Right ventricle myocardium inferior (tissue), 1 donor: Measurements from ENCODE around the gene OR2T10. TPM values are rescaled to one million over a fixed set of nuclear protein-coding genes. Genes with fewer than 3 reads are reported as not detected.
A peak's percentile ranks its signal among the peaks of the same experiment; 100 is the strongest.
"Not testable (repeated sequence)": the region's sequence is repeated elsewhere in the genome, so short reads cannot be mapped to it uniquely, and the experiment has no call there.

Experiments used
- ATAC-seq: fragments of 200-7000 bp; cut with Tn5 transposase; one replicate; pipeline ENCODE4 v1.9.1; 2020; ENCODE audit warnings: mild to moderate bottlenecking, moderate library complexity
- DNase-seq: peaks from one replicate; pipeline ENCODE4 v3.0.0; 2021; ENCODE audit errors: missing footprints
- intact Hi-C: fragments of 100-400 bp; cut with DNase I; formaldehyde crosslinking; loops from one replicate; pipeline ENCODE4 v1.11.0; 2022
- total RNA-seq: library from RNA; stranded (reverse); fragmentation: NEBNext Ultra II Directional; extraction: Animal tissue kit (Norgen Biotek cat#: 25700); gene quantifications from one replicate; pipeline ENCODE4 v1.2.1, GENCODE V29; 2021
- donor health status: DM: no; HTN: yes; CAD: no; lungs with severe emphysema.

Gene OR2T10
- total RNA-seq, 1 donor from 2014 or later = not detected

DNA sequence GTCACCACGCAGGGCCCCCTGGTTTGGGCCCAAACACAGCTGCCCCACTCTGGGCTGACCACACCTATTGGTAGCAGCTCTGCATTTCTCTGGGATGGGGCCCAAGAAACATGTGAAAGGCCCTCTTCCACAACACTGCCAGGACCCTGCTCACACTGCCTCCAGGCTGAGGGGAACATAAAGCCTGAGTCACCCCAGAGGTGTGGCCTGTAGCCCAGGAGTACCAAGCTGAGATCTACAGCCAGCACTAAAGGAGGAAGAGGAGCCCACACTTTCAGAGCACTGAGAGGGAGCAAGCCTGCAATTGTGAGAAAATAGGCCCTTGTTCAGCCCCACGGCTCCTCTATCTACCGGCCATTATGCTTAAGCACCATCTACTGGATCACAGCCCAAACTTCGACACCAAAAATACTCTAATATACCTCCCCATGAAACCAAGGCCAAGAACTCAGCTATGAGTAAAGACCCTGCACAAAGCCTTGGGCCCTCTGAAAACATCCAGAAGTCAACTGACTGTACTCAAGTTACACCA, 14.4 kb upstream of the OR2T10 start:
- ATAC-seq = no peak
- intact Hi-C loops = no loop called here

DNA sequence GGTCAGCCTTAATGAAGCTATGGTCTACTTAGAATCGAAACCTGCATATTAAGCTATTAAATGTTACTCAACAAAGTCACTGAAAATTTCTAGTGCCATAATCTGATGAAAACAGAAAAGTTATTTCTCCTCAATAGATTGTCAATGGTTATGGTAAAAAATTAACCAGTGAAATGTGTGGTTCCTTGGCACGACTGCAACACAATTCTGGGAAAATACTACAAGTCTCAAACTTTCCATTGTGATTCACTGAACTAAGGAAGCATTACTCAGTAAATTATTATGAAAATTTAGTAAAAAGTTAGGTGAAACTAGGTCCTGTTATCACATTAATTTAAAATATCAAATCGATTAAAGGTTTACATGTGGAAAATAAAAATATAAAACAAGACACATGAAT, 12.8 kb upstream of the OR2T10 start:
- no peak for ATAC-seq
- no peak for DNase-seq
- intact Hi-C loops = no loop called here

More for the DNA sequence above, 14.4 kb upstream of the OR2T10 start:
- DNase-seq = no peak

DNA sequence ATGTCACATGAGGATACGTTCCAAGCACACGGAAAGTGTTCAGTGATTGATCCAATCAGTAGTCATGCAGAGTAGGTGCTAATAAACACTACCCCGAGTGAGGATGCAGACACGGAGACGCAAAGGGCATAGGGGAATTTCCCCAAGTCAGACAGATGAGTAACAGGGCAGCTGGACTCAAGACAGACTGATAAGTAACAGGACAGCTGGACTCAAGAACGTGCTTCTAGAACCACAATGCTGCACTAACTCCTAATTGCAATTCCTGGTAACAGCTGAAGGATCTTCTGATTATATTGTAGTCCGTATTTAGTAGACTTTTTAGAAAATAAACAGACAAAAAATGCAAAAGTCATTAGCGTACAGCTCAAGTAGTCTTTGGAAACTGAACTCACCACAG, 1.9 kb upstream of the OR2T10 start:
- intact Hi-C loops = no loop called here
- DNase-seq = no peak
- ATAC-seq = no peak

DNA sequence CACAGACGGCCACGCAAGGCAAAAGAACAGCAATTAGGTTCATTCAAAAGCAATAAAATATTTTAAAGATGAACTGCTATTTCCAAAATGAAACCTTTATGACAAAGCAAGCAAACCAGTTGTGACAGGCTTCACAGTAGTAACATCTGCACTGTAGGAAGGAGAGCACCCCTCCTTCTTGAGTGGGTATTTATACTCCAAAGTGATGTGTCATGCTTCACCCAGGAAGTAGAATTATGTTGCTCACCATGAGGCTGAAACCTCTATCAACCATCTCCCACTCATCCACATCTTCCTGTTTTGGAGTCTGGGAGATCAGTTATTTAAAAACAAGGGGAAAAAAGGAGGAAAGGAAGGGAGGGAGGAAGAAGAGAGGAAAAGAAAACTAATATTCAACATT, 885 bp downstream of the OR2T10 start:
- ATAC-seq (no peak), DNase-seq (no peak)
- intact Hi-C loops = no loop called here

DNA sequence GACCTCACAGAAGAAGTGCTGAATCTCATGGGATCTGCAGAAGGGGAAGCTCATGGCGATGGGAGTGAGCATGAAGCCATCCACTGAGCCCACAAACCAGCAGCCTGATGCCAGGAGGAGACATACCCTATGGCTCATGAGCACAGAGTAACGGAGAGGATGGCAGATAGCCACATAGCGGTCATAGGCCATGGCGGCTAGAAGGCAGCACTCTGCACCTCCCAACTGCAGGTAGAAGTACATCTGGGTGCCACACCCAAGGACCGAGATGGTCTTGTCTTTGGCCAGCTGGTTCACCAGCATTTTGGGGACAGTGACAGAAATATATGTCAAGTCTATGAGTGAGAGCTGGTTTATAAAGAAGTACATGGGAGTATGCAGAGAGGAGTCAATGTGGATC, 4.3 kb downstream of the OR2T10 start:
- intact Hi-C loops = no loop called here
- ATAC-seq = no peak
- DNase-seq = no peak

DNA sequence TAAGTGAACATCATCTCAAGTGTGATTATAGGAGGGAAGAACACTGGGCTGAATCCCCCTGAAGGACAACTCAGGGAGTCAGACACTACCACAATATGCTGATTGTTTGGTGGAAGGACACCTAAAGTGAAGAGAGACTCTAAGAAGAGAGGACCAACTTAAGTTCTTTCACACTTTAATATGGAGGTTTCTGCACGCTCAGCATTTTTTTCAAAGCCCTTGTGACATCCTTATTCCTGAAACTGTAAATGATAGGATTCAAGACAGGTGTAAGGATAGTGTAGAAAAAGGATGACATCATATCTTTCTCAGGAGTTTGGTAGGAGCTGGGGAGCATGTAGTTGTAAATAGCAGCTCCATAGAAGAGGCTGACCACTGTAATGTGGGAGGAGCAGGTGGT, 4.8 kb downstream of the OR2T10 start:
- ATAC-seq (no peak), DNase-seq (no peak)
- intact Hi-C loops = no loop called here

DNA sequence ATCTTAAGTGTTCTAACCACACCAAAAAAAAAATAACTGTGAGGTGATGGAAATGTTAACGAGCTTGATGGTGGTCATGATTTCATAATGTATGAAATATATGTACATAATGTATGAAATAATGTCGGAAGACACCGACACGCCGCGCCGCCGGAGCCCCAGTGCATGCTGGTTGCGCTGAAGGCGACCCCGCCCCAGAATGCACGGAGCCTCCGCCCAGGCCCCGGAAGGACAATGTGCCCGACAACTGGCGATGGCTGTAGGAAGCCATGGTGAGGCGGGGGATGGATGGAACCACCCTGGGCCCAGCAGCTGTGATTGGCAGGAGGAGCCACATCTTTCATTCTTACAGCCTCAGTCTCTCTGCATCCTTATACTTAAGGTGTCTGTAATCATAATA, 7.4 kb downstream of the OR2T10 start:
- no peak for ATAC-seq

DNA sequence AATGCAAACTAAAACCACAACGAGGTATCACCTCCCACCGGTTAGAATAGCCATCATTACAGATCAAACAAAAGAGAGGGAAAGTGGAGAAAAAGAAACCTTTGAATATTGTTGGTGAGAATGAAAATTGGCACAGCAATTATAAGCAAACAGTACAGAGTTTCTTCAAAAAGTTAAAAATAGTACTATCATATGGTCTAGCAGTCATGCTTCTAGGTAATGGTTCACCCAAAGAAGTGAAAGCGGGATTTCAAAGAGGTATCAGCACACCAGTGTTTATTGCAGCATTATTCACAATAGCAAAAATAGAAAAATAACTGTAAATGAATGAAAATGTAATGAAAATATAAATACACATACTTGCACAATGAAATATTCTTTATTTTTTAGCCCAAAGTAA, 8.2 kb downstream of the OR2T10 start:
- intact Hi-C loops = no loop called here
- DNase-seq (no peak), ATAC-seq (no peak)

More for the DNA sequence above, 7.4 kb downstream of the OR2T10 start:
- intact Hi-C loops = no loop called here
- DNase-seq = peak; percentile 62

DNA sequence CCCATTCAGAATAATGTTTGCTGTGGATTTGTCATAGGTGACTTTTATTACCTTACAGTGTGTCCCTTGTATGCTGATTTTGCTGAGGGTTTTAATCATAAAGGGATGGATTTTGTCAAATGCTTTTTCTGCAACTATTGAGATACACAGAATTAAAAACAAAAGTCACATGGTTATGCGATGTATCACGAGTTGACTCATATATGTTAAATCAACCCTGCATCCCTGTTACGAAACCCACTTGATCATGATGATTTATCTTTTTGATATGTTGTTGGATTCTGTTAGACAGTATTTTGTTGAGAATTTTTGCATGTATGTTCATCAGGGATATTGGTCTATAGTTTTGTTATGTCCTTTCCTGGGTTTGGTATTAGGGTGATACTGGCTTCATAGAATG, 12.2 kb downstream of the OR2T10 start:
- no peak for ATAC-seq
- intact Hi-C loops = no loop called here
- no peak for DNase-seq

DNA sequence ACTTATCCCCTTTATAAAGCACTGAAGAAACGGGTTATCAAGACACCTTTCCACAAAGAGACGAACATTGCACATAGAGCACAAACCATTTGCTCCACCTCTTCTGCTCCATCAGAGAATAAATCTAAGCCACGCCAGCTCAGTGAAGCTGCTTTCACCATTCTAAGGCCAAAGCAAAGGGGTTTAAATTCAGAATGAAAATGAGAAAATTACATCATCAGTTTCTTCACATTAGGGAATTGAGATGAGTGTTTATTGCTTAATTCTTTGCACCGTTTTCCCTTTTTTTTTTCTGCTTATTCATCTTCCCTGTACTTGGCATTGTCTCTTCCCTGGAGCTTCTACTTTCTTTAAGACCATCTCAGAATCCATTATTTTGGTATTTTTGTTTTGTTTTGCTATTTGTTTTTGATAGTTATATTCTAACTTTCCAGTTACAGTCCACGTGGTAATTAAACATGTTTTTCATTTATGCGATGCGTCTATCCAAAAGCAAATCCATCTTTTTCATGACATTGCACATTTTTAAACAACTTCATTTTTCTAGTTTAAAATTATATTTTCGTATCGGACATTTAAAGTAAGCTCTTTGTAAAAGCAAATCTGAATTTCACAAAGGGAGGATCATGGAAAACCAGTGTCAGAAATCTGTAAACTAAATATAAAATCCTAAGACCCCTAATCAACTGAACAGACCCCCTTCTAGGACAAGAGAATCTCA, 21.1 kb downstream of the OR2T10 start:
- intact Hi-C loops = no loop called here
- no peak for ATAC-seq
- no peak for DNase-seq

DNA sequence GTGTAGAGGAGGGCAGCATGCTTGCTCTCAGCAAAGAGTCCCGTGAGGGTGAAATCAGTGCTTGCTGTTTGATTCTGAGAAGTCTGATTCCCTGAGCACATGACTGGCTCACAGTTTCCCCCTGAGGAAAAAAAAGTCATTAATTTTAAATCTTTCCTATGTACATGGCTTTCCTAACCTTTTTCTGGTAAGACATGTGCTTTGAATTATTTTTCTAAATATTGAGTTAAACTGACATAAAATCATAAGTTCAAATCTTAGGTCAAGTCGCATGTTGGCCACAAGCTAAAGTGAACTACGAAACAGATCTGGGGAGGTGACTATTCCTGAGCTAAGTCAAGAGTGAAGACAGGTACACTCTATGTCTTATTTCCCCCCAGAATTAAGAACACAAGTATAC, 22.8 kb downstream of the OR2T10 start, which contains the start of gene OR2T34:
TSS of gene OR2T34 (minus strand) at position 101 of the 400 bp plus-strand sequence. CDS start at position 101, 0 bp downstream.
- ATAC-seq, DNase-seq, intact Hi-C loops: not testable (repeated sequence)

DNA sequence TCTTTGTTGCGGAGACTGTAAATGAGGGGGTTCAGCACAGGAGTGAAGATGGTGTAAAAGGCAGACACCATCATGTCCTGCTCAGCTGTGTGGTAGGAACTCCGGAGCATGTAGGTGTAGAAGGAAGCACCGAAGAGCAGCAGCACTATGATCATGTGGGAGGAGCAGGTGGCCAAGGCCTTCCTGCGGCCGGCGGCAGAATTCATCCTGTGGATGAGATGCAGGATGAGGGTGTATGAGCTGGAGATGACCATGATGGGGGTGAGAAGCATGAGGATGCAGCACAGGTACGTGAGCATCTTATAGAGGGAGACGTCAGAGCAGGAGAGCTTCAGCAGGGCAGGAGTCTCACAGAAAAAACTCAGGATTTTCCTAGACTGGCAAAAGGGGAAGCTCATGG, 23.6 kb downstream of the OR2T10 start:
- peak; percentile 56 for DNase-seq
- intact Hi-C loops, ATAC-seq: not testable (repeated sequence)

DNA sequence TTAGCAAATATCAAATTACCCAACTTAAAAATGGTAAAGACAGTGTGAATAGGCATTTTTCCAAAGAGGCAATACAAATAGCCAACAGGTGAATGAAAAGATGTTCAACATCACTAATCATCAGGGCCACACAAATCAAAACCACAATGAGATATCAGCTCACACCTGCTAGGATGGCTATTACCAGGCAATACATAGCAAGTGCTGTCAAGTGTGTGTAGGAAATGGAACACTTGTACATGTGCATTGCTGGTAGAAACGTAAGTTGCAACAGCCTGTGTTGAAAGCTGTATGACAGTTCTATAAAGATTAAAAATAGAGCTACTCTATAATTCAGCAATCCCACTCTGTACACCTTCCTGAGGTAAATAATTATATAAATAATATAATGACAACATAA, 25.5 kb downstream of the OR2T10 start:
- DNase-seq, ATAC-seq, intact Hi-C loops: not testable (repeated sequence)

DNA sequence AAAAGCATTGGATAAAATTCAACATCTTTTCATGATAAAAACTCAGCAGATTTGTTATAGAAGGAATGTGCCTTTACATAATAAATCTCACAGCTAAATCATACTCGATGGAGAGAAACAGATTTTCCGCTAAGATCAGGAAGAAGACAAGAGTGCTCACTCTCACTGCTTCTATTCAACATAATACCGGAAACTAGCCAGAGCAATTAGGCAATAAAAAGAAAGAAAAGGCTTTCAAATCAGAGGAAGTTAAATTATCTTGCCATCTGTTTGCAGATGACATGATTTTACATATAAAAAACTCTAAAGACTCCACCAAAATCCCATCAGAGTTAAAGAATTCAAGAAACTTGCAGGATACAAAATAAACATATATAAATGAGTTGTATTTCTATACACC, 26.7 kb downstream of the OR2T10 start:
- DNase-seq, intact Hi-C loops, ATAC-seq: not testable (repeated sequence)

DNA sequence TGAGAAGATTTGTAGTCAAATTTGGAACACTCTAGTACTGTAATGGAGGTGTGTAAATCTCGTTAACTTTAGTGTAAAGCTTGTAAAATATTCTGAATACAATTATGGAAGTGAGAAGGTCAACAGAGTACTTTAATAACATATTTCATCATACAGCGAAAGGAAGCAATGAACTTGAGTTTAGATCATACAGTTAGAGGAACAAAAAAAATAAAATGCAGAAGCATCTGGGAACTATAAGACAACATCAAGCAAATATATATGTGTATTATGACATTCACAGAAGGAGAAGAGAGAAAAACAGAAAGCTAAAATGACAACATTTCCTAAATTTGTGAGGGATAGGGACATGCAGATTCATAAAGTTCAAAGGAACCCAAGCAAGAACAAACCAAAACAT, 28.5 kb downstream of the OR2T10 start:
- DNase-seq, ATAC-seq, intact Hi-C loops: not testable (repeated sequence)

DNA sequence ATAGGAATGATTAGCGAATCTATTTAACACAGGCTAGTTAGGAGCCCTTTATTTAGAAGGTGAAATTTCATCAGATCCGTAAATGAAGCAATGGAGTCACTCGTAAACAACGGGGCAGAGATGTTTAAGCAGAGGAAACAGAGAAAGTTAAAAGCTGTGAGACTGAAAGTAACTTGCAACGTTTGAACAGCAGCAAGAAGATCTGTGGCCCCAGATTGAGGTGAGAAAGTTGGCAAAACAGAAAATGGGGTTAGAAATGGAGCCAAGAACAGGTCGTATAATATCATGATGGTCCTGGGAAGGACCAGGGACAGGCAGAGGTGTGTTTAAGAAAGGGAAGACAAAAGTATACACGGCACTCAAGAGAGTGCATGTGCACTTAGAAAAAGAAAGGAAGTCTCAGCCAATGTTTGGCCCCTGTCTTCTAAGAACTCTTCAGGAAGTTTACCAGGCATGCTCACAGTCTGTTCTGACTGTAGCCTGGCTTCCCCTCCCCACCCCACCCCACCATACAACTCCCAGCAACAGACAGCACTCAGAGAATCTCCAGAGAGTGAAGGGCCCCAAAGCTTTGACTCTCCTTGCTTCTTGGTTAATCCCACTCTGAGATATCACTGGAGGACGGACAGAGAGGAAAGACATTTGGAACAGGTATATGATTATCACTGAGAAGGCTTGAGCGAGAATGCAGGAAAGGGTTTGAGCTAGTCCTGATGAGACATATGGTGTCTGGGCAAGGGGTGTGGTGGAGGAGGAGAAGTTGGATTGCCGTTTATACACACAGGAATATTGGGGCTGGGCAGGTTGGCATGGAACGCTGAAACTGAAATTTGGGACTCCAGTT, 31.7 kb downstream of the OR2T10 start:
- ATAC-seq, DNase-seq, intact Hi-C loops: not testable (repeated sequence)

DNA sequence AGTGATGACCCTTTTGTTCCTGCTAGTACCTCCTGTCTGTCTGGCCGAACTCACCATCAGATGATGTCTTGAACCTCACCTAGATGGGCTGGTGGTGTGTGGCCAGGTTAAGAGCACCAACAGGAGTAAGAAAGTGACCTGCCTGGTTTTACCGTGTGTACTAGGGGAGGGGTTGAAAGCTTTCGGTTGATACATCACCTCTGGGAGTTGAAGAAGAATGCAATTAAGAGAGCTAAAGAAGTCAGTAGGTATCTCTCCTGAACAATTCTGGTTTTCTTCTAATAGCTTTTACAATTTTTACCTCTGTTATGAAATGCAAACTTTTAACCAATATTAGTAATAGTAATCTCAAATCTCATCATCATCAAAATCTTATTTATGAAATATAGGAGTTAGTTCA, 34.8 kb downstream of the OR2T10 start, which contains the start of gene OR2T29:
TSS of gene OR2T29 (minus strand) at position 101 of the 400 bp plus-strand sequence. CDS start 3,281 bp downstream, outside the sequence.
- DNase-seq, intact Hi-C loops, ATAC-seq: not testable (repeated sequence)

DNA sequence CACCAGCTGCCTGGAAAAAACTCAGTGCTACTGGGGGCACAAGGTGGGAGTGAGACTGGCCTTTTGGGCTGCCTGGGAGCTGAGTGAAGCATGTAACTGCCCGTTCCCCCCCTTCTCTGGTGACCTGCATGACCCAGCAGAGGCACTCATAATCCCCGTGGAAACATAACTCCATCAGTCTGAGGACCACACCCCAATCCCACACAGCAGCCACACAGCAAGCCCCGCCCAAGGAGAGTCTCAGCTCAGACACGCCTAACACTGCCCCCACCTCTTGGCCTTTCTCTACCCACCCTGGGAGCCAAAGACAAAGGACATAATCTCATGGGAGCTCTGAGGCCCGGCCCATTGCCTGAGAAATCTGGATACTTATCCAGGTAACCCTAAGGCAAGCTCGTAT, 46.5 kb downstream of the OR2T10 start:
- intact Hi-C loops, ATAC-seq, DNase-seq: not testable (repeated sequence)

DNA sequence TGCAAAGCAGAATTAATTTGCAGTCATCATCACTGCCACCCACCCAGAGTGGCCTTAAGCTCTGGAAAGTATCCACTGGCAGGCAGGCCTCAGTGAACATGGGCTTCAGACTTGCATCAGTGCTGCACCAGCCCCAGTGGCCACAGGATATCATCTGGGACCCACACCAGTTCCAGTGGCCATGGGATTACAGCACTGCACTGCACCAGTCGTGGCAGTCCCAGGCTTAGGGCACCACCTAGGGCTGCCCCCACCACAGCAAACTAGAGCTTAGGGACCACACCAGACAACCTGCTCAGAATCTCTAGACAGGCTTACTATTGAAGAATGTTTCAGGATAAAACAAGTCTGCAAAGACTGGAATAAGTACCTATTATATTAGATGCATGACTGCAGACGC, 50.1 kb downstream of the OR2T10 start:
- DNase-seq, ATAC-seq, intact Hi-C loops: not testable (repeated sequence)
